K562 (cell line): ENCODE data around the gene PLCL1. TPM values are rescaled to one million over a fixed set of nuclear protein-coding genes. Genes with fewer than 3 reads are reported as not detected.

Experiments used
- ATAC-seq: fragments of 200-7000 bp; cut with Tn5 transposase; 3 replicates; pipeline ENCODE4 v1.9.1; 2020; ENCODE audit warnings: moderate library complexity
- BruUV-seq: library from RNA; stranded (reverse); fragments of 400-500 nt; replicated peaks from 2 replicates; lab custom pipeline; 2021; lab: Mats Ljungman, UMichigan
- CTCF ChIA-PET: fragments of 300-600 bp; formaldehyde crosslinking; extraction: SDS; loops from one replicate; lab custom pipeline; 2021; ENCODE audit warnings: low intra/inter-chr PET ratio; lab: Yijun Ruan, JAX
- POLR2A ChIA-PET: fragments of 300-600, 350-650 bp; sonication (Branson Sonifier 250); formaldehyde crosslinking; extraction: SDS; loops from one replicate; lab custom pipeline; 2021; ENCODE audit warnings: antibody characterized with exemption, inconsistent platforms; lab: Yijun Ruan, JAX
- DNase-seq, 4 experiments: peaks; one replicate each; pipeline versions ENCODE4 v3.0.0 to v3.0.0-alpha.2; 2011 to 2018; ENCODE audit warnings: low spot score in 3 of 4, mixed read lengths in 3 of 4; ENCODE audit errors: extremely low read depth in 1 of 4
- FAIRE-seq: peaks from 2 replicates; lab custom pipeline; 2011; peaks lifted over from hg19 to GRCh38; lab: Jason Lieb, UNC
- H2AFZ ChIP-seq: 2 replicates; pipeline ENCODE4 v1.6.0; 2011; ENCODE audit warnings: low read depth, low read length, control low read depth, inconsistent platforms
- H3K27ac ChIP-seq: fragments of 200-600 bp; 3 replicates; pipeline ENCODE4 v1.8.0; 2011; ENCODE audit warnings: low read depth, mild to moderate bottlenecking, control low read depth, inconsistent platforms, low read length, moderate library complexity, mixed read lengths; ENCODE audit errors: extremely low read depth
- H3K27me3 ChIP-seq, 2 experiments: fragments of 300-600 bp in 1 of 2; 2 replicates in 1 of 2; 3 replicates in 1 of 2; pipeline versions ENCODE4 v1.6.0 to v1.8.0; 2011; ENCODE audit warnings: inconsistent platforms in 2 of 2, low read length in 2 of 2, mild to moderate bottlenecking in 1 of 2, mixed read lengths in 1 of 2, moderate library complexity in 1 of 2; ENCODE audit not compliant: control insufficient read depth in 2 of 2, insufficient read depth in 2 of 2
- H3K36me3 ChIP-seq: fragments of 300-600 bp; 3 replicates; pipeline ENCODE4 v1.8.0; 2011; ENCODE audit warnings: mild to moderate bottlenecking, low read length, inconsistent platforms; ENCODE audit not compliant: control insufficient read depth, insufficient read depth
- H3K4me1 ChIP-seq, 2 experiments: fragments of 200-600 bp in 1 of 2; replicated peaks in 1 of 2; 2 replicates in 1 of 2; 3 replicates in 1 of 2; pipeline versions ENCODE4 v1.5.1 to v1.8.0; 2011; ENCODE audit warnings: inconsistent platforms in 2 of 2, low read length in 2 of 2, mild to moderate bottlenecking in 1 of 2, mixed read lengths in 1 of 2, moderate library complexity in 1 of 2; ENCODE audit not compliant: control insufficient read depth in 2 of 2, insufficient read depth in 2 of 2
- H3K4me2 ChIP-seq: 2 replicates; pipeline ENCODE4 v1.6.1; 2011; ENCODE audit warnings: low read length, control low read depth, inconsistent platforms, mixed read lengths; ENCODE audit not compliant: insufficient read depth
- H3K4me3 ChIP-seq: fragments of 200-600 bp; sonication (generic), shearing (Covaris generic); 2 replicates; pipeline ENCODE4 v1.5.1; 2016; ENCODE audit warnings: control low read depth, inconsistent platforms
- H3K79me2 ChIP-seq: fragments of 200-600 bp; 3 replicates; pipeline ENCODE4 v1.8.0; 2011; ENCODE audit warnings: low read length, inconsistent platforms; ENCODE audit not compliant: control insufficient read depth, insufficient read depth
- H3K9ac ChIP-seq, 2 experiments: 2 replicates each; pipeline versions ENCODE4 v1.6.0 to v1.6.1; 2011; ENCODE audit warnings: low read depth in 2 of 2, low read length in 2 of 2, control low read depth in 1 of 2, inconsistent platforms in 1 of 2, mild to moderate bottlenecking in 1 of 2, mixed read lengths in 1 of 2; ENCODE audit not compliant: insufficient read depth in 1 of 2
- H3K9me1 ChIP-seq: one replicate; pipeline ENCODE4 v1.6.0; 2011; ENCODE audit warnings: inconsistent platforms, mild to moderate bottlenecking, low read length, moderate library complexity; ENCODE audit not compliant: control insufficient read depth, insufficient read depth
- H3K9me3 ChIP-seq: replicated peaks from 2 replicates; pipeline ENCODE4 v1.5.1; 2011; ENCODE audit warnings: low read depth, low read length, inconsistent platforms; ENCODE audit not compliant: control insufficient read depth, insufficient read depth
- H4K20me1 ChIP-seq: replicated peaks from 2 replicates; pipeline ENCODE4 v1.6.1; 2011; ENCODE audit warnings: low read length, inconsistent platforms, mixed read lengths; ENCODE audit not compliant: control insufficient read depth, insufficient read depth
- AFF4 ChIP-seq: sonication (generic); formaldehyde crosslinking; IDR thresholded peaks from 2 replicates; pipeline ENCODE4 v1.8.0; 2023; ENCODE audit warnings: mild to moderate bottlenecking, missing genetic modification reagents
- BCL6 ChIP-seq: fragments of 250-450 bp; sonication (Bioruptor Pico); IDR thresholded peaks from 2 replicates; pipeline ENCODE4 v1.4.0; 2020
- COPS2 ChIP-seq: fragments of 450-650 bp; conservative IDR thresholded peaks from 2 replicates; pipeline ENCODE4 v1.6.1; 2016; ENCODE audit warnings: mild to moderate bottlenecking, moderate library complexity
- CSDE1 ChIP-seq, 2 experiments: fragments of 450-650 bp; IDR thresholded peaks; 2 replicates each; pipeline ENCODE4 v1.6.1; 2016; ENCODE audit warnings: mild to moderate bottlenecking in 1 of 2
- DEAF1 ChIP-seq: fragments of 450-650 bp; formaldehyde crosslinking; IDR thresholded peaks from 2 replicates; pipeline ENCODE4 v1.4.0; 2020; ENCODE audit warnings: mild to moderate bottlenecking, moderate library complexity
- E2F3 ChIP-seq: fragments of 250-450 bp; sonication (Bioruptor Pico); IDR thresholded peaks from 2 replicates; pipeline ENCODE4 v1.4.0; 2020; ENCODE audit warnings: mild to moderate bottlenecking
- NCOA6 ChIP-seq: fragments of 450-650 bp; IDR thresholded peaks from 2 replicates; pipeline ENCODE4 v1.6.1; 2017; ENCODE audit warnings: mild to moderate bottlenecking
- RBM15 ChIP-seq: fragments of 200-400 bp; formaldehyde crosslinking; IDR thresholded peaks from 2 replicates; pipeline ENCODE4 v1.6.1; 2018; ENCODE audit warnings: mild to moderate bottlenecking, low read length, moderate library complexity; ENCODE audit not compliant: insufficient read depth
- RBM34 ChIP-seq: fragments of 200-400 bp; formaldehyde crosslinking; IDR thresholded peaks from 2 replicates; pipeline ENCODE4 v1.6.1; 2018; ENCODE audit warnings: low read length, borderline replicate concordance; ENCODE audit not compliant: insufficient read depth
- RBM39 ChIP-seq: fragments of 200-400 bp; formaldehyde crosslinking; optimal IDR thresholded peaks from 2 replicates; pipeline ENCODE3; 2018; ENCODE audit warnings: low read depth, low read length
- TBL1XR1 ChIP-seq, 2 experiments: IDR thresholded peaks; 2 replicates each; pipeline ENCODE4 v1.6.1; 2012; ENCODE audit warnings: improper control_type of control experiment in 2 of 2, low read length in 2 of 2, mild to moderate bottlenecking in 1 of 2
- ZFP36 ChIP-seq: fragments of 150-350 bp; IDR thresholded peaks from 2 replicates; pipeline ENCODE4 v1.6.1; 2018; ENCODE audit warnings: low read length, low read depth; ENCODE audit not compliant: partially characterized antibody
- ZNF280A ChIP-seq: fragments of 450-650 bp; IDR thresholded peaks from 2 replicates; pipeline ENCODE4 v1.6.1; 2018; ENCODE audit warnings: mild to moderate bottlenecking, low read depth; ENCODE audit not compliant: partially characterized antibody
- ZNF3 ChIP-seq: fragments of 250-450 bp; sonication (Bioruptor Pico); IDR thresholded peaks from 2 replicates; pipeline ENCODE4 v1.5.0; 2021; ENCODE audit warnings: mild to moderate bottlenecking, moderate library complexity
- ZNF436 ChIP-seq: fragments of 250-450, 450-650 bp; sonication (Bioruptor Pico); formaldehyde crosslinking; IDR thresholded peaks from 2 replicates; pipeline ENCODE4 v1.7.0; 2020; ENCODE audit warnings: mild to moderate bottlenecking
- ZNF76 ChIP-seq: fragments of 250-450 bp; sonication (Bioruptor Pico); IDR thresholded peaks from 2 replicates; pipeline ENCODE4 v1.4.0; 2020; ENCODE audit warnings: mild to moderate bottlenecking, moderate library complexity, borderline replicate concordance
- WGBS: fragments of 100-300 bp; shearing (Covaris generic); methylation state at CpG from one replicate; pipeline ENCODE4 v1.1.6; 2016; ENCODE audit warnings: low coverage, mixed read lengths; ENCODE audit not compliant: insufficient coverage; ENCODE audit errors: missing lambda C conversion rate; 5-methylcytosine and 5-hydroxymethylcytosine counted together
- in situ Hi-C: fragments of 300-500 bp; cut with MboI; formaldehyde crosslinking; loops from 4 replicates; pipeline ENCODE4 v1.15.0; 2018; ENCODE audit warnings: inconsistent platforms, mixed read lengths
- intact Hi-C: fragments of 100-400 bp; cut with micrococcal nuclease; formaldehyde crosslinking; loops from 2 replicates; pipeline ENCODE4 v1.14.2; 2022
- polyA plus RNA-seq, 8 experiments: library from polyadenylated mRNA; depleted of rRNA in 4 of 8; stranded (reverse) in 5 of 8; unstranded in 3 of 8; fragments of >200 nt; fragmentation: Nextera tagmentation in 2 of 8; fragmentation: Illumina TruSeq in 1 of 8; extraction: Ambion mirVana in 2 of 8; extraction: Trizol in 1 of 8; gene quantifications; 2 replicates each; pipeline versions ENCODE4 v1.2.1 to v1.2.3, GENCODE V29; 2011 to 2014; ENCODE audit warnings: inconsistent platforms in 1 of 8, missing spikeins in 1 of 8
- total RNA-seq, 7 experiments: library from RNA; depleted of rRNA in 6 of 7; stranded (reverse); fragments of >200 nt in 6 of 7; fragmentation: Illumina TruSeq in 2 of 7; extraction: Trizol in 2 of 7; gene quantifications; 2 replicates each; pipeline versions ENCODE4 v1.2.1 to v1.2.3, GENCODE V29; 2011 to 2021; ENCODE audit warnings: low replicate concordance in 1 of 7

PLCL1 gene
- total and polyA plus RNA-seq, 9 of the 15 experiments (the other 6 are each of a cell fraction or from before 2014, with no cell fraction given) = 2.0 to 17.7 (median 8.6) TPM

- WGBS = 77% methylated on average over 30 of the region's 79 CpGs
- ChIA-PET POLR2A (no interaction called here), CTCF (no interaction called here)
- no peak for DNase-seq
- H3K4me2 ChIP-seq = no peak overlapping the region
- H3K9me3 ChIP-seq = no peaks in the 10 kb centered on the region
- H2AFZ ChIP-seq = no peak overlapping the region
- H3K36me3 ChIP-seq = no peaks in the 10 kb centered on the region
- H3K27me3 ChIP-seq = no peaks in the 10 kb centered on the region
- no TSS peak for BruUV-seq
- H3K27ac ChIP-seq = no peak overlapping the region
- intact Hi-C loops = no loop called here
- in situ Hi-C loops = no loop called here
- no peaks in the 10 kb centered on the region for H3K9me1 ChIP-seq
- FAIRE-seq = no peak
- no peaks in the 10 kb centered on the region for H4K20me1 ChIP-seq
- H3K9ac ChIP-seq = no peak overlapping the region
- no peaks in the 10 kb centered on the region; a peak in 1 of 5 replicates for H3K4me1 ChIP-seq
- H3K79me2 ChIP-seq = no peaks in the 10 kb centered on the region
- no peak overlapping the region for H3K4me3 ChIP-seq
- no peak for ATAC-seq
- TF ChIP-seq BCL6 (CRISPR knock-in tag) = no peak
- no peak for TF ChIP-seq CSDE1 (IDR thresholded peaks at IDR 0.05)
- TF ChIP-seq NCOA6 = no peak
- TF ChIP-seq ZNF436 (CRISPR knock-in tag) = no peak
- TF ChIP-seq ZNF3 (CRISPR knock-in tag) = no peak
- TF ChIP-seq DEAF1 (CRISPR knock-in tag) = no peak
- TF ChIP-seq ZNF76 (CRISPR knock-in tag) = no peak
- no peak for TF ChIP-seq AFF4 (CRISPR knock-in tag)
- no peak for TF ChIP-seq E2F3
- TF ChIP-seq ZFP36 = no peak
- no peak for TF ChIP-seq RBM39
- TF ChIP-seq ZNF280A = no peak
- TF ChIP-seq COPS2 = no peak
- no peak for TF ChIP-seq RBM34
- TF ChIP-seq RBM15 = no peak
- TF ChIP-seq TBL1XR1 (IDR thresholded peaks at IDR 0.05; ENCODE audit: low read length in 2 of 2) = no peak
These were observed 18.1 kb upstream of the PLCL1 start for GRCh38 chr2:197786010-197786877.
